WTC11 (cell line): ENCODE measurements around the gene CELF2. TPM values are rescaled to one million over a fixed set of nuclear protein-coding genes. Genes with fewer than 3 reads are reported as not detected.
"Not testable (repeated sequence)": the region's sequence is repeated elsewhere in the genome, so short reads cannot be mapped to it uniquely, and the experiment has no call there.

ENCODE experiments used
- ATAC-seq: fragments of 200-7000 bp; cut with Tn5 transposase; 2 replicates; pipeline ENCODE4 v1.10.0; 2021; ENCODE audit warnings: mild to moderate bottlenecking, moderate library complexity
- CTCF ChIA-PET: fragments of 300-600 bp; sonication (Branson Sonifier 250); formaldehyde crosslinking; loops from one replicate; lab custom pipeline; 2021; ENCODE audit warnings: antibody characterized with exemption; lab: Charles Lee
- POLR2A ChIA-PET: fragments of 350-600 bp; sonication (Branson Sonifier 250); formaldehyde crosslinking; loops from one replicate; lab custom pipeline; 2021; ENCODE audit warnings: antibody characterized with exemption; lab: Charles Lee
- DNase-seq: peaks from one replicate; pipeline ENCODE4 v3.0.0; 2021; ENCODE audit warnings: low spot score
- H3K27ac Mint-ChIP-seq: 2 replicates; pipeline ENCODE4 v1.8.0; 2021; ENCODE audit warnings: mixed read lengths
- H3K27me3 Mint-ChIP-seq: 2 replicates; pipeline ENCODE4 v1.8.0; 2021; ENCODE audit warnings: low read depth, mild to moderate bottlenecking, moderate library complexity, mixed read lengths
- H3K36me3 Mint-ChIP-seq: 2 replicates; pipeline ENCODE4 v1.8.0; 2021; ENCODE audit warnings: mixed read lengths
- H3K4me1 Mint-ChIP-seq: 2 replicates; pipeline ENCODE4 v1.8.0; 2022; ENCODE audit warnings: mixed read lengths
- H3K4me3 Mint-ChIP-seq: 2 replicates; pipeline ENCODE4 v1.8.0; 2021; ENCODE audit warnings: mild to moderate bottlenecking, moderate library complexity, mixed read lengths
- H3K9me3 Mint-ChIP-seq: 2 replicates; pipeline ENCODE4 v1.8.0; 2021; ENCODE audit warnings: mixed read lengths
- CBFB ChIP-seq: sonication (generic); formaldehyde crosslinking; IDR thresholded peaks from 2 replicates; pipeline ENCODE4 v1.8.1; 2022; ENCODE audit warnings: mild to moderate bottlenecking, low read depth, missing genetic modification reagents
- CREM ChIP-seq: sonication (generic); formaldehyde crosslinking; IDR thresholded peaks from 2 replicates; pipeline ENCODE4 v1.8.1; 2022; ENCODE audit warnings: mild to moderate bottlenecking, missing genetic modification reagents, moderate library complexity
- EMX1 ChIP-seq: fragments of 250-450 bp; sonication (Bioruptor Pico); IDR thresholded peaks from 2 replicates; pipeline ENCODE4 v1.8.0; 2021; ENCODE audit warnings: mild to moderate bottlenecking
- ETV6 ChIP-seq: sonication (generic); formaldehyde crosslinking; IDR thresholded peaks from 2 replicates; pipeline ENCODE4 v1.8.1; 2022; ENCODE audit warnings: mild to moderate bottlenecking, missing genetic modification reagents
- GTF2I ChIP-seq: fragments of 250-450 bp; sonication (Bioruptor Pico); conservative IDR thresholded peaks from 2 replicates; pipeline ENCODE4 v1.4.0; 2021; ENCODE audit warnings: mild to moderate bottlenecking
- HMGA2 ChIP-seq: fragments of 250-450 bp; sonication (Bioruptor Pico); IDR thresholded peaks from 2 replicates; pipeline ENCODE4 v1.4.0; 2021; ENCODE audit warnings: mild to moderate bottlenecking, moderate library complexity
- JUN ChIP-seq: sonication (generic); formaldehyde crosslinking; IDR thresholded peaks from 2 replicates; pipeline ENCODE4 v1.8.0; 2023; ENCODE audit warnings: mild to moderate bottlenecking, missing genetic modification reagents
- NR1H2 ChIP-seq: sonication (generic); formaldehyde crosslinking; IDR thresholded peaks from 2 replicates; pipeline ENCODE4 v1.9.0; 2021; ENCODE audit warnings: mild to moderate bottlenecking, moderate library complexity, missing genetic modification reagents
- SOX15 ChIP-seq: fragments of 250-450 bp; sonication (Bioruptor Pico); IDR thresholded peaks from 2 replicates; pipeline ENCODE4 v1.9.0; 2021; ENCODE audit warnings: mild to moderate bottlenecking
- ZNF121 ChIP-seq: sonication (generic); formaldehyde crosslinking; IDR thresholded peaks from 2 replicates; pipeline ENCODE4 v1.8.0; 2023; ENCODE audit warnings: missing genetic modification reagents
- ZNF423 ChIP-seq: fragments of 250-450 bp; sonication (Bioruptor Pico); IDR thresholded peaks from 2 replicates; pipeline ENCODE4 v2.1.2; 2022; ENCODE audit warnings: mild to moderate bottlenecking, moderate library complexity
- total RNA-seq: library from RNA; stranded (reverse); gene quantifications from 3 replicates; pipeline ENCODE4 v1.2.3, GENCODE V29; 2021
- TF ChIP-seq, protein P1 (sequence below): sonication (generic); formaldehyde crosslinking; IDR thresholded peaks from 2 replicates; pipeline ENCODE4 v1.8.1; 2023; ENCODE audit warnings: mild to moderate bottlenecking, missing genetic modification reagents, moderate library complexity
- TF ChIP-seq, protein P2 (sequence below): sonication (generic); formaldehyde crosslinking; IDR thresholded peaks from 2 replicates; pipeline ENCODE4 v1.8.1; 2022; ENCODE audit warnings: low read depth, missing genetic modification reagents, borderline replicate concordance
- TF ChIP-seq, protein P3 (sequence below): sonication (generic); formaldehyde crosslinking; IDR thresholded peaks from 2 replicates; pipeline ENCODE4 v1.8.0; 2022; ENCODE audit warnings: mild to moderate bottlenecking, missing genetic modification reagents
- TF ChIP-seq, protein P4 (sequence below): fragments of 250-450 bp; sonication (Bioruptor Pico); IDR thresholded peaks from 2 replicates; pipeline ENCODE4 v1.9.0; 2021; ENCODE audit warnings: mild to moderate bottlenecking
- TF ChIP-seq, protein P5 (sequence below): sonication (generic); formaldehyde crosslinking; IDR thresholded peaks from 2 replicates; pipeline ENCODE4 v1.8.0; 2023; ENCODE audit warnings: missing genetic modification reagents, mild to moderate bottlenecking, borderline replicate concordance

CELF2 gene
- total RNA-seq, 1 experiment from 2014 or later = 24.6 TPM

- no peak for TF ChIP-seq HMGA2 (CRISPR knock-in tag)
- no peak for TF ChIP-seq GTF2I (CRISPR knock-in tag)
- TF ChIP-seq, protein P1, sequence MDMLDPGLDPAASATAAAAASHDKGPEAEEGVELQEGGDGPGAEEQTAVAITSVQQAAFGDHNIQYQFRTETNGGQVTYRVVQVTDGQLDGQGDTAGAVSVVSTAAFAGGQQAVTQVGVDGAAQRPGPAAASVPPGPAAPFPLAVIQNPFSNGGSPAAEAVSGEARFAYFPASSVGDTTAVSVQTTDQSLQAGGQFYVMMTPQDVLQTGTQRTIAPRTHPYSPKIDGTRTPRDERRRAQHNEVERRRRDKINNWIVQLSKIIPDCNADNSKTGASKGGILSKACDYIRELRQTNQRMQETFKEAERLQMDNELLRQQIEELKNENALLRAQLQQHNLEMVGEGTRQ (CRISPR knock-in tag) = no peak
- peak; percentile 70; the same call in 1 of the 2 replicates for TF ChIP-seq ZNF423 (CRISPR knock-in tag)
- TF ChIP-seq CBFB (CRISPR knock-in tag) = no peak
- TF ChIP-seq CREM = no peak
- no peak for TF ChIP-seq ETV6
- TF ChIP-seq, all 79 proteins: peak for 1
- Mint-ChIP-seq H3K36me3 (peaks cover 10% of the 10 kb centered on the region), H3K27me3 (no peaks in the 10 kb centered on the region), H3K9me3 (peaks cover 11% of the 10 kb centered on the region), H3K4me3 (no peak overlapping the region), H3K4me1 (peaks cover 33% of the 10 kb centered on the region), H3K27ac (peak overlapping the region; percentile 9)
- ChIA-PET CTCF (interaction anchor here (0.6 to 1.3 kb wide), 3 partner anchors 12 to 160 kb away, joined by 3 to 5 read pairs (median 3); no protein-coding TSS in a partner anchor), POLR2A (no interaction called here)
- ATAC-seq (peak; percentile 74), DNase-seq (no peak)
Measured at GRCh38 chr10:11125004-11125403, 107.3 kb downstream of the CELF2 start.

GRCh38 chr10:11127017-11127416 lies 109.3 kb downstream of the CELF2 start:
- DNase-seq, POLR2A ChIA-PET: not testable (repeated sequence)

DNA sequence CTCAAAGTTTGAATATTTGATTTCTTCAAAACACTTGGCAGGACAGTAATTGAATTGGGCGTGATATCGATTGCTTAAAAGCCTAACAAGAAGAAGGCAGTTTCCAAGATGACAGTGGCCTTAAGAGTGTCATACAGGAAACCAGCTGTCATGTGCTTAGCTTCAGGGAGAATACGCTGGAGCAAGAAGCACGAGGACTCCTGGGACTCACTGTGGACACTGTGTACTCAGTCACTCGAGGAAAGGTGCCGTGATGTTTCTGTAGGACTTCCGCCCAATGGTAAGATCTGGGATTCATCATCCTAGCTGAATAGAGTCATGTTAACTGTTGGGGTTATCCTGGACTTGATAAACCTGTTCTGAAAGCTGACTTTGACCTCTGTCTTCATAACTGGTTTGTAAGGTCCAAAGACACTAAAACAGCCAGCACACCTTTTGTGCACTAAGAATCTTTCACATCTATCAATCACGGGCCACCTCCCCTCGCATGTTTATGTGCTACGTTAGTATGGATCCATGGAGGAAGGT lies 113.5 kb downstream of the CELF2 start:
- H3K9me3 Mint-ChIP-seq = peaks cover 11% of the 10 kb centered on the region
- peaks cover 28% of the 10 kb centered on the region for H3K4me1 Mint-ChIP-seq
- ChIA-PET CTCF (no interaction called here), POLR2A (no interaction called here)
- H3K4me3 Mint-ChIP-seq = no peak overlapping the region
- DNase-seq (no peak), ATAC-seq (no peak)
- TF ChIP-seq ZNF121 (CRISPR knock-in tag) (no peak), JUN (CRISPR knock-in tag) (no peak), GTF2I (CRISPR knock-in tag) (no peak), HMGA2 (CRISPR knock-in tag) (no peak), NR1H2 (CRISPR knock-in tag) (no peak), EMX1 (no peak), SOX15 (CRISPR knock-in tag) (no peak)
- TF ChIP-seq, protein P2, sequence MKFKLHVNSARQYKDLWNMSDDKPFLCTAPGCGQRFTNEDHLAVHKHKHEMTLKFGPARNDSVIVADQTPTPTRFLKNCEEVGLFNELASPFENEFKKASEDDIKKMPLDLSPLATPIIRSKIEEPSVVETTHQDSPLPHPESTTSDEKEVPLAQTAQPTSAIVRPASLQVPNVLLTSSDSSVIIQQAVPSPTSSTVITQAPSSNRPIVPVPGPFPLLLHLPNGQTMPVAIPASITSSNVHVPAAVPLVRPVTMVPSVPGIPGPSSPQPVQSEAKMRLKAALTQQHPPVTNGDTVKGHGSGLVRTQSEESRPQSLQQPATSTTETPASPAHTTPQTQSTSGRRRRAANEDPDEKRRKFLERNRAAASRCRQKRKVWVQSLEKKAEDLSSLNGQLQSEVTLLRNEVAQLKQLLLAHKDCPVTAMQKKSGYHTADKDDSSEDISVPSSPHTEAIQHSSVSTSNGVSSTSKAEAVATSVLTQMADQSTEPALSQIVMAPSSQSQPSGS (CRISPR knock-in tag) = no peak
- TF ChIP-seq, protein P3, sequence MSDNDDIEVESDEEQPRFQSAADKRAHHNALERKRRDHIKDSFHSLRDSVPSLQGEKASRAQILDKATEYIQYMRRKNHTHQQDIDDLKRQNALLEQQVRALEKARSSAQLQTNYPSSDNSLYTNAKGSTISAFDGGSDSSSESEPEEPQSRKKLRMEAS (CRISPR knock-in tag) = no peak
- TF ChIP-seq, protein P4, sequence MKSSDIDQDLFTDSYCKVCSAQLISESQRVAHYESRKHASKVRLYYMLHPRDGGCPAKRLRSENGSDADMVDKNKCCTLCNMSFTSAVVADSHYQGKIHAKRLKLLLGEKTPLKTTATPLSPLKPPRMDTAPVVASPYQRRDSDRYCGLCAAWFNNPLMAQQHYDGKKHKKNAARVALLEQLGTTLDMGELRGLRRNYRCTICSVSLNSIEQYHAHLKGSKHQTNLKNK (CRISPR knock-in tag) = no peak
- TF ChIP-seq, protein P5, sequence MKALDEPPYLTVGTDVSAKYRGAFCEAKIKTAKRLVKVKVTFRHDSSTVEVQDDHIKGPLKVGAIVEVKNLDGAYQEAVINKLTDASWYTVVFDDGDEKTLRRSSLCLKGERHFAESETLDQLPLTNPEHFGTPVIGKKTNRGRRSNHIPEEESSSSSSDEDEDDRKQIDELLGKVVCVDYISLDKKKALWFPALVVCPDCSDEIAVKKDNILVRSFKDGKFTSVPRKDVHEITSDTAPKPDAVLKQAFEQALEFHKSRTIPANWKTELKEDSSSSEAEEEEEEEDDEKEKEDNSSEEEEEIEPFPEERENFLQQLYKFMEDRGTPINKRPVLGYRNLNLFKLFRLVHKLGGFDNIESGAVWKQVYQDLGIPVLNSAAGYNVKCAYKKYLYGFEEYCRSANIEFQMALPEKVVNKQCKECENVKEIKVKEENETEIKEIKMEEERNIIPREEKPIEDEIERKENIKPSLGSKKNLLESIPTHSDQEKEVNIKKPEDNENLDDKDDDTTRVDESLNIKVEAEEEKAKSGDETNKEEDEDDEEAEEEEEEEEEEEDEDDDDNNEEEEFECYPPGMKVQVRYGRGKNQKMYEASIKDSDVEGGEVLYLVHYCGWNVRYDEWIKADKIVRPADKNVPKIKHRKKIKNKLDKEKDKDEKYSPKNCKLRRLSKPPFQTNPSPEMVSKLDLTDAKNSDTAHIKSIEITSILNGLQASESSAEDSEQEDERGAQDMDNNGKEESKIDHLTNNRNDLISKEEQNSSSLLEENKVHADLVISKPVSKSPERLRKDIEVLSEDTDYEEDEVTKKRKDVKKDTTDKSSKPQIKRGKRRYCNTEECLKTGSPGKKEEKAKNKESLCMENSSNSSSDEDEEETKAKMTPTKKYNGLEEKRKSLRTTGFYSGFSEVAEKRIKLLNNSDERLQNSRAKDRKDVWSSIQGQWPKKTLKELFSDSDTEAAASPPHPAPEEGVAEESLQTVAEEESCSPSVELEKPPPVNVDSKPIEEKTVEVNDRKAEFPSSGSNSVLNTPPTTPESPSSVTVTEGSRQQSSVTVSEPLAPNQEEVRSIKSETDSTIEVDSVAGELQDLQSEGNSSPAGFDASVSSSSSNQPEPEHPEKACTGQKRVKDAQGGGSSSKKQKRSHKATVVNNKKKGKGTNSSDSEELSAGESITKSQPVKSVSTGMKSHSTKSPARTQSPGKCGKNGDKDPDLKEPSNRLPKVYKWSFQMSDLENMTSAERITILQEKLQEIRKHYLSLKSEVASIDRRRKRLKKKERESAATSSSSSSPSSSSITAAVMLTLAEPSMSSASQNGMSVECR (CRISPR knock-in tag) = no peak
- peaks cover 10% of the 10 kb centered on the region for H3K36me3 Mint-ChIP-seq
- H3K27me3 Mint-ChIP-seq = no peaks in the 10 kb centered on the region
- H3K27ac Mint-ChIP-seq = 0 out of 2 replicates have a peak overlapping the region, but pooled peaks have one; percentile 71

More at GRCh38 chr10:11127017-11127416, 109.3 kb downstream of the CELF2 start:
- CTCF ChIA-PET, H3K4me3 Mint-ChIP-seq, H3K27me3 Mint-ChIP-seq, ATAC-seq, H3K27ac Mint-ChIP-seq: not testable (repeated sequence)
- peaks cover 10% of the 10 kb centered on the region for H3K36me3 Mint-ChIP-seq
- H3K4me1 Mint-ChIP-seq = peaks cover 29% of the 10 kb centered on the region
- H3K9me3 Mint-ChIP-seq = peaks cover 11% of the 10 kb centered on the region
